Measurements from ENCODE around the gene NR3C1. TPM values are rescaled to one million over a fixed set of nuclear protein-coding genes. Genes with fewer than 3 reads are reported as not detected.

Gene NR3C1
- total RNA-seq, 1 experiment from 2014 or later, result 17.5 TPM

- DNase-seq, result no peak
- H3K4me3 ChIP-seq (ENCODE audit: low read depth, low read length), result no peak overlapping the region
- no peaks in the 10 kb centered on the region for H3K4me1 ChIP-seq
- Mint-ChIP-seq H3K27me3 (ENCODE audit: insufficient read depth, unreplicated experiment) (no peaks in the 10 kb centered on the region), H3K36me3 (ENCODE audit: insufficient read depth, unreplicated experiment) (no peaks in the 10 kb centered on the region), H3K27ac (ENCODE audit: unreplicated experiment) (no peak overlapping the region), H3K4me1 (ENCODE audit: low read depth, unreplicated experiment) (no peaks in the 10 kb centered on the region), H3K9me3 (ENCODE audit: unreplicated experiment) (no peaks in the 10 kb centered on the region), H3K4me3 (ENCODE audit: unreplicated experiment) (no peak overlapping the region)
- intact Hi-C loops (cut with micrococcal nuclease; ENCODE audit: unreplicated experiment), result no loop called here
- H3K9me3 ChIP-seq, result no peaks in the 10 kb centered on the region
- POLR2A ChIA-PET, result no interaction called here
- CTCF ChIA-PET, result no interaction called here
- BruUV-seq (replicated peaks), result no TSS peak
- no peaks in the 10 kb centered on the region for H3K27me3 ChIP-seq (replicated peaks; ENCODE audit: control insufficient read depth, insufficient read depth, low read length)
- TF ChIP-seq CTCF (IDR thresholded peaks at IDR 0.05; ENCODE audit: insufficient read depth in 1 of 2, low read depth in 1 of 2, low read length in 1 of 2, severe bottlenecking in 1 of 2, unreplicated experiment in 1 of 2), result no peak
- no peaks in the 10 kb centered on the region for H3K36me3 ChIP-seq (ENCODE audit: control insufficient read depth, insufficient read depth, low read length)
These were observed 64.7 kb downstream of the NR3C1 start for GRCh38 chr5:143338658-143339366.

- BruUV-seq (replicated peaks), result no TSS peak
- no peaks in the 10 kb centered on the region for H3K27me3 ChIP-seq (replicated peaks; ENCODE audit: control insufficient read depth, insufficient read depth, low read length)
- no peaks in the 10 kb centered on the region for H3K9me3 Mint-ChIP-seq (ENCODE audit: unreplicated experiment)
- no peaks in the 10 kb centered on the region for H3K27me3 Mint-ChIP-seq (ENCODE audit: insufficient read depth, unreplicated experiment)
- no peaks in the 10 kb centered on the region for H3K4me1 Mint-ChIP-seq (ENCODE audit: low read depth, unreplicated experiment)
- TF ChIP-seq CTCF (IDR thresholded peaks at IDR 0.05; ENCODE audit: insufficient read depth in 1 of 2, low read depth in 1 of 2, low read length in 1 of 2, severe bottlenecking in 1 of 2, unreplicated experiment in 1 of 2), result no peak
- H3K4me3 Mint-ChIP-seq (ENCODE audit: unreplicated experiment), result no peak overlapping the region
- no peak for DNase-seq
- intact Hi-C loops (cut with micrococcal nuclease; ENCODE audit: unreplicated experiment), result no loop called here
- H3K4me1 ChIP-seq, result no peaks in the 10 kb centered on the region
- H3K36me3 ChIP-seq (ENCODE audit: control insufficient read depth, insufficient read depth, low read length), result no peaks in the 10 kb centered on the region
- H3K36me3 Mint-ChIP-seq (ENCODE audit: insufficient read depth, unreplicated experiment), result no peaks in the 10 kb centered on the region
- H3K27ac Mint-ChIP-seq (ENCODE audit: unreplicated experiment), result no peak overlapping the region
- no peaks in the 10 kb centered on the region for H3K9me3 ChIP-seq
- H3K4me3 ChIP-seq (ENCODE audit: low read depth, low read length), result no peak overlapping the region
- ChIA-PET CTCF (no interaction called here), POLR2A (no interaction called here)
These were observed 65.5 kb downstream of the NR3C1 start for GRCh38 chr5:143337946-143338345.

GRCh38 chr5:143336485-143336884 lies 67.0 kb downstream of the NR3C1 start:
- no TSS peak for BruUV-seq (replicated peaks)
- ChIA-PET CTCF (no interaction called here), POLR2A (no interaction called here)
- H3K36me3 ChIP-seq (ENCODE audit: control insufficient read depth, insufficient read depth, low read length), result no peaks in the 10 kb centered on the region
- DNase-seq, result no peak
- TF ChIP-seq CTCF (IDR thresholded peaks at IDR 0.05; ENCODE audit: insufficient read depth in 1 of 2, low read depth in 1 of 2, low read length in 1 of 2, severe bottlenecking in 1 of 2, unreplicated experiment in 1 of 2), result no peak
- no peaks in the 10 kb centered on the region for H3K4me1 ChIP-seq
- Mint-ChIP-seq H3K27ac (ENCODE audit: unreplicated experiment) (no peak overlapping the region), H3K36me3 (ENCODE audit: insufficient read depth, unreplicated experiment) (no peaks in the 10 kb centered on the region), H3K4me3 (ENCODE audit: unreplicated experiment) (no peak overlapping the region), H3K4me1 (ENCODE audit: low read depth, unreplicated experiment) (no peaks in the 10 kb centered on the region), H3K27me3 (ENCODE audit: insufficient read depth, unreplicated experiment) (no peaks in the 10 kb centered on the region), H3K9me3 (ENCODE audit: unreplicated experiment) (no peaks in the 10 kb centered on the region)
- H3K9me3 ChIP-seq, result no peaks in the 10 kb centered on the region
- H3K27me3 ChIP-seq (replicated peaks; ENCODE audit: control insufficient read depth, insufficient read depth, low read length), result no peaks in the 10 kb centered on the region
- intact Hi-C loops (cut with micrococcal nuclease; ENCODE audit: unreplicated experiment), result no loop called here
- no peak overlapping the region for H3K4me3 ChIP-seq (ENCODE audit: low read depth, low read length)
